Epithelial cell of alveolus of lung (primary cell): ENCODE data around the gene LMO7. TPM values are rescaled to one million over a fixed set of nuclear protein-coding genes. Genes with fewer than 3 reads are reported as not detected.

Source experiments
- total RNA-seq: library from RNA; depleted of rRNA; stranded (reverse); fragments of >200 nt; gene quantifications from 2 replicates; pipeline ENCODE4 v1.2.1, GENCODE V29; 2015

LMO7 gene
- 16.4 and 31.2 TPM in 2 replicates for total RNA-seq

GRCh38 chr13:75635828-75636435, at the start of gene LMO7:
Gene LMO7, plus strand, starts transcription at chr13:75636330. Its CDS starts 328 bp downstream, at chr13:75636658.

Other genes with a start within 250 kb of the LMO7 start
- gene TBC1D4, start 154.2 kb upstream of the LMO7 start, total RNA-seq = 6.3 and 12.2 TPM in 2 replicates
- 75.6 and 99.6 TPM in 2 replicates for gene COMMD6, start 98.5 kb upstream of the LMO7 start, total RNA-seq
- 22.0 and 58.4 TPM in 2 replicates for gene UCHL3, start 86.5 kb upstream of the LMO7 start, total RNA-seq